Panc1 (cell line): ENCODE measurements around the gene FRG2C. TPM values are rescaled to one million over a fixed set of nuclear protein-coding genes. Genes with fewer than 3 reads are reported as not detected.
"Not testable (repeated sequence)": the region's sequence is repeated elsewhere in the genome, so short reads cannot be mapped to it uniquely, and the experiment has no call there.

Source experiments
- ATAC-seq: fragments of 200-7000 bp; cut with Tn5 transposase; 2 replicates; pipeline ENCODE4 v1.9.1; 2020; ENCODE audit warnings: mild to moderate bottlenecking, moderate library complexity
- Bru-seq: library from RNA; stranded (reverse); fragments of 400-500 nt; gene quantifications from one replicate; lab custom pipeline; 2021; lab: Mats Ljungman, UMichigan
- BruChase-seq, 2 experiments: library from RNA; stranded (reverse); fragments of 400-500 nt; gene quantifications; one replicate each; lab custom pipeline; 2021; lab: Mats Ljungman, UMichigan
- BruUV-seq: library from RNA; stranded (reverse); fragments of 400-500 nt; replicated peaks from 2 replicates; lab custom pipeline; 2021; lab: Mats Ljungman, UMichigan
- CTCF ChIA-PET: fragments of 300-600 bp; sonication (Branson Sonifier 250); formaldehyde crosslinking; loops from one replicate; lab custom pipeline; 2022; ENCODE audit warnings: antibody characterized with exemption; lab: Charles Lee
- POLR2A ChIA-PET: fragments of 300-600 bp; sonication (Branson Sonifier 250); formaldehyde crosslinking; loops from one replicate; lab custom pipeline; 2022; ENCODE audit warnings: antibody characterized with exemption; lab: Charles Lee
- DNase-seq: peaks from one replicate; pipeline ENCODE4 v3.0.0-alpha.2; 2010; ENCODE audit warnings: low read depth, low spot score
- H3K27ac ChIP-seq: 2 replicates; pipeline ENCODE4 v1.5.1; 2011; ENCODE audit warnings: mild to moderate bottlenecking, low read length, inconsistent platforms
- H3K27me3 ChIP-seq: fragments of 200-500 bp; sonication (Bioruptor generic); 2 replicates; pipeline ENCODE4 v1.6.0; 2014; ENCODE audit warnings: low read length, inconsistent platforms; ENCODE audit not compliant: control insufficient read depth, insufficient read depth
- H3K36me3 ChIP-seq: fragments of 200-500 bp; sonication (Bioruptor generic); 2 replicates; pipeline ENCODE4 v1.5.1; 2014; ENCODE audit warnings: inconsistent platforms, mild to moderate bottlenecking, low read length, moderate library complexity; ENCODE audit not compliant: control insufficient read depth, insufficient read depth
- H3K4me1 ChIP-seq: 2 replicates; pipeline ENCODE4 v1.5.1; 2011; ENCODE audit warnings: inconsistent platforms, mild to moderate bottlenecking, low read length, moderate library complexity; ENCODE audit not compliant: control insufficient read depth, insufficient read depth
- H3K4me3 ChIP-seq, 2 experiments: 2 replicates each; pipeline ENCODE4 v1.5.1; 2011 to 2012; ENCODE audit warnings: low read depth in 2 of 2, low read length in 2 of 2, mild to moderate bottlenecking in 2 of 2, inconsistent platforms in 1 of 2, moderate library complexity in 1 of 2
- H3K9me3 ChIP-seq: fragments of 200-500 bp; sonication (Bioruptor generic); 2 replicates; pipeline ENCODE4 v1.5.1; 2014; ENCODE audit warnings: low read depth, mild to moderate bottlenecking, inconsistent platforms, low read length, moderate library complexity; ENCODE audit not compliant: control insufficient read depth, insufficient read depth
- in situ Hi-C: cut with HindIII; loops from 2 replicates; pipeline ENCODE4 v1.10.0; 2016; ENCODE audit warnings: low sequenced_read_pairs, low pct_unique_long_range_greater_than_20kb
- intact Hi-C: fragments of 100-400 bp; cut with micrococcal nuclease; formaldehyde crosslinking; loops from one replicate; pipeline ENCODE4 v1.10.0; 2022; ENCODE audit not compliant: unreplicated experiment
- long read RNA-seq: library from polyadenylated mRNA; unstranded; transcript quantifications from one replicate; pipeline ENCODE4 v2.0.0, GENCODE V29; 2021; ENCODE audit not compliant: unreplicated experiment
- polyA plus RNA-seq: library from polyadenylated mRNA; unstranded; fragments of >200 nt; gene quantifications from one replicate; pipeline ENCODE4 v1.2.1, GENCODE V29; 2012; ENCODE audit warnings: missing spikeins; ENCODE audit not compliant: insufficient read length
- total RNA-seq: library from RNA; stranded (reverse); gene quantifications from one replicate; pipeline ENCODE4 v1.2.1, GENCODE V29; 2021; ENCODE audit not compliant: unreplicated experiment

FRG2C gene
- total RNA-seq: not detected
- polyA plus RNA-seq: not detected
- Bru-seq, nascent RNA: not detected
- percentile 15 among the genes with signal in this experiment for BruChase-seq, experiment 1, labeled RNA remaining after a 2-hour chase
- BruChase-seq, experiment 2, labeled RNA remaining after a 6-hour chase: not detected
- long read RNA-seq: 0 reads

DNA sequence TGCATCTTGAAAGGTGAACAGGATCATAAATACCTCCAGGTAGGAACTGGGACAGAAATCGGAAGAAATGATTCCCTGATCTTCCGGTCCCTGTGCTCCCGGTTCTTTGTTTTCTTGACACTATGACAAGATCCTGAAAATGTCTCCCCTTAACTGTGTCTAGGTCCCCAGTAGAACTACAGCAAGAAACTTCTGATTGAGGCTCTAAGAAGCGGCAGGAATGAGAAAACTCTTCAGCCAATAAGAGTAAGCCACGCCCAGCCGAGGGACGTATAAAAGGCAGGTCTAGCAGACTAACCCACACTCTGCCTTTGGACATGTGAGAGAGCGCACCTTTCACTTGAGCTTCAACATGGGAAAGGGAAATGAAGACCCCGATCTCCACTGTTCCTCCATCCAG is at the start of gene FRG2C:
Gene FRG2C, plus strand, starts transcription at position 301 of the 400 bp plus-strand sequence. Its CDS starts 52 bp downstream, at position 353.
- H3K9me3 ChIP-seq, ATAC-seq, in situ Hi-C loops, POLR2A ChIA-PET, DNase-seq, H3K27me3 ChIP-seq, H3K4me1 ChIP-seq, H3K4me3 ChIP-seq, CTCF ChIA-PET, intact Hi-C loops, H3K27ac ChIP-seq, BruUV-seq, H3K36me3 ChIP-seq: not testable (repeated sequence)

DNA sequence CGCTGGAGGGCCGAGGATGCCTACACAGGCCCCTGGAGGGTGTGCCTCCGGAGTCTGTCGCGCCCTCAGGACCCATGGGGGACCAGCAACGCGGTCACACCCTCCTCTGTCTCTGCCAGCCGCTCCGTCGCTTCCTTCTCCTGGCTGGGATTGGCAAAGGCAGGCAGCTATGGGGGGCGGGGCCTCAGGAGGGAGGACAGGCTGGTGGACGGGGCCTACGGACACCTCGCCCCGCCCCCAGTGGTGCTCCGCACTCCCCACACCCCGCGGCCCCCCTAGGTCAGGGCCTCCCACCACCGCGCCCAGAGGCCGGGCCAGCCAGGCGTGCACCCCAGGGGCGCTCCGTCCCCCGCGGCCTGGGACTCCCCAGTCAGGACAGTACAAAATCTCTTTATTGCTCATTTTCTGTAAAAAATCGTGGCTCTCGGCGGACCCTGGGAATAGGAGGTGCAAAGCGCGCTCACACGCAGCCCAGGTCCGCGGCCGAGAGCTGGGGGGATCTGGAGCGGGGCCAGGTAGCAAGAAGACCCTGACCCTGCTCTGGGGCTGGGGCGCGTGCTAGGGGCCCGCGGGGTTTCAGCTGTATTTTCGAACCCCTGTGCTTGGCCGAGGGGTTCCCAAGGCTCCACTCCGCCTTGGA is 45.3 kb upstream of the FRG2C start:
- H3K4me3 ChIP-seq, intact Hi-C loops, H3K9me3 ChIP-seq, H3K27ac ChIP-seq, POLR2A ChIA-PET, ATAC-seq, in situ Hi-C loops, H3K4me1 ChIP-seq, H3K36me3 ChIP-seq, BruUV-seq, CTCF ChIA-PET, DNase-seq, H3K27me3 ChIP-seq: not testable (repeated sequence)

DNA sequence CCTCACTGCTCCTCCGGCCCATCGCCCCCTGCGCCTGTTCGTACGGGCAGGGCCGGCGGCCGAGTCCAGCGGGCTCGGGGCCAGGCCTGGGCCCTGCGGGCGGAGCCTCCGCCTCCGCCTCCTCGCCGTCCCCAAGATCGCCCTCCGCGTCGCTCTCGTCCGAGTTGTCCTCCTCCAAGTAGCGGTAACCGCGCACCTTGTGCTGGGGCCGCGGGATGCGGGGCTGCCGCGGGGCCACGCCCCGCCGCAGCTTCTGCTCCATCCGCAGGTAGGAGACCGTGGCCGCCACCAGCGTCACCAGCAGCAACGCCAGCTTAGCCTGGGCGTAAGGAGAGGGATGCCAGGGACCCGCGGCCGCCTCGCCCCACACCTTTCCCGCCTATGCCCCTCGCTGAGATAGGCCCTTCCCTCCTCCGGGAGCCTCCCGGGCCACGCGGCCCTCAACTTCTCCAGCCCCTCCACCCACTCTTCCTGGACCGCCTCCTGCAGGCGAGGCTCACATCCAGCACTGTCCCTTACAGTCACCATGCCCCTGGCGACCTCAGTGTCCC is 44.6 kb upstream of the FRG2C start:
- ATAC-seq, BruUV-seq, H3K27ac ChIP-seq, CTCF ChIA-PET, POLR2A ChIA-PET, intact Hi-C loops, H3K36me3 ChIP-seq, H3K4me1 ChIP-seq, H3K9me3 ChIP-seq, in situ Hi-C loops, DNase-seq, H3K27me3 ChIP-seq: not testable (repeated sequence)
- peak overlapping the region in 1 of 2 experiments; percentile 7; a peak in 1 of 4 replicates for H3K4me3 ChIP-seq

DNA sequence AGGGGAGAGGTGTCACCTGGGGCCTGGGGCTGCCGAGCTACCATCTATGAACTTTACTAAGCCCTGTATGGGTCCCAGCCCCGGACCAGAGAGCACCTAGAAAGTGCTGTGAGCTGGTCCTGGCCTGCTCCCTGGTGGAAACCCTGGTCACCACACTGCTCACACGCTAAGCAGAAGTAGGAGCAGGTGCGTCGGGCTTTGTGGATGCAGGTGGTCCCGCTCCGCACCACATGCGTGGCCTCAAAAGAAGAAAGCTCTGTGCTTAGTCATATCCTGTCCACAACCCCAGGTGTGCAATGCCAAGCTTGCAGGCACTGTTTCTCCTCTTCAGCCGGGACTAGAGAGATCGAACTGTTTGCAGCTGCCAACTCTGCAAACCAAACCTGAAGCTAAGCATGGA is 42.4 kb upstream of the FRG2C start:
- H3K4me1 ChIP-seq, DNase-seq, BruUV-seq, ATAC-seq, intact Hi-C loops, H3K36me3 ChIP-seq, H3K4me3 ChIP-seq, in situ Hi-C loops, CTCF ChIA-PET, H3K9me3 ChIP-seq, H3K27ac ChIP-seq, H3K27me3 ChIP-seq: not testable (repeated sequence)
- POLR2A ChIA-PET: interaction anchor here (0.5 kb wide), 1 partner anchor 1194 kb away, joined by 3 read pairs; no protein-coding TSS in a partner anchor

DNA sequence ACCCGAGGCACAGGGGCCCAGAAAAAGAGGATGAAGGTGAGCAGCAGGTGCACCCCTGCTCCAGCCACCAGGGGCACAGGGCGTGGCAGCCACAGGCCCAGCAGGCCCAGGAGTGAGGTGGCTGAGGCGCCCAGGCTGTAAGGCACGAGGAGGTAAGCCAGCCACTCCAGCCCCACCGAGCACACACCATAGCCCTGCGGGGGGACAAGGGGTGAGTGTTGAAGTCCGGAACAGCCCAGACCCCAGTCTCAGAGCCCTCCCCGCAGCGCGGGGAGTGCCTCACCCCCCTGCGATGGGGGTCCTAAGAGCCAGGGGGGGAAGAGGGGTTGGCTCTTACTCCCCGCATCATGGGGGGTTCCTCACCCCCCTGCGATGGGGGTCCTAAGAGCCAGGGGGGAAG is 40.5 kb upstream of the FRG2C start:
- BruUV-seq, POLR2A ChIA-PET, ATAC-seq, H3K27me3 ChIP-seq, H3K27ac ChIP-seq, in situ Hi-C loops, CTCF ChIA-PET, H3K4me3 ChIP-seq, H3K4me1 ChIP-seq, H3K9me3 ChIP-seq, intact Hi-C loops, H3K36me3 ChIP-seq, DNase-seq: not testable (repeated sequence)

GRCh38 chr3:75630887-75631535 is 33.1 kb upstream of the FRG2C start:
- H3K4me3 ChIP-seq, in situ Hi-C loops, ATAC-seq, BruUV-seq, H3K4me1 ChIP-seq, H3K9me3 ChIP-seq, DNase-seq, H3K27me3 ChIP-seq, intact Hi-C loops, H3K36me3 ChIP-seq, H3K27ac ChIP-seq, POLR2A ChIA-PET: not testable (repeated sequence)
- CTCF ChIA-PET: interaction anchor here (0.6 kb wide), 1 partner anchor 12 kb away, joined by 4 read pairs; no protein-coding TSS in a partner anchor
